Inferior parietal cortex (tissue), 1 donor: Measurements from ENCODE around the gene C1GALT1C1L.
"Not testable (repeated sequence)": the region's sequence is repeated elsewhere in the genome, so short reads cannot be mapped to it uniquely, and the experiment has no call there.

Experiments used
- DNase-seq: peaks from one replicate; pipeline ENCODE4 v3.0.0-alpha.2; 2016; ENCODE audit errors: extremely low spot score

C1GALT1C1L gene

GRCh38 chr2:43653506-43653905 lies 22.7 kb downstream of the C1GALT1C1L start:
- no peak for DNase-seq

GRCh38 chr2:43648994-43649701 lies 27.1 kb downstream of the C1GALT1C1L start:
- DNase-seq: no peak

GRCh38 chr2:43643680-43644079 lies 32.5 kb downstream of the C1GALT1C1L start:
- no peak for DNase-seq

GRCh38 chr2:43642363-43642762 lies 33.9 kb downstream of the C1GALT1C1L start:
- no peak for DNase-seq

- DNase-seq: peak; percentile 68
Measured at GRCh38 chr2:43637030-43637803, 39.0 kb downstream of the C1GALT1C1L start, which contains the start of gene PLEKHH2. PLEKHH2 (plus strand) TSS chr2:43637260; CDS start chr2:43644674, 7,414 bp downstream.

- no peak for DNase-seq
Measured at GRCh38 chr2:43636621-43637020, 39.6 kb downstream of the C1GALT1C1L start.

GRCh38 chr2:43636153-43636552 lies 40.1 kb downstream of the C1GALT1C1L start:
- not testable (repeated sequence) for DNase-seq

- DNase-seq: peak; percentile 22
Measured at GRCh38 chr2:43634604-43635306, 41.5 kb downstream of the C1GALT1C1L start.

- no peak for DNase-seq
Measured at GRCh38 chr2:43631618-43632317, 44.5 kb downstream of the C1GALT1C1L start.
